Measurements from ENCODE around the gene OPHN1.

OPHN1 gene, protein sequence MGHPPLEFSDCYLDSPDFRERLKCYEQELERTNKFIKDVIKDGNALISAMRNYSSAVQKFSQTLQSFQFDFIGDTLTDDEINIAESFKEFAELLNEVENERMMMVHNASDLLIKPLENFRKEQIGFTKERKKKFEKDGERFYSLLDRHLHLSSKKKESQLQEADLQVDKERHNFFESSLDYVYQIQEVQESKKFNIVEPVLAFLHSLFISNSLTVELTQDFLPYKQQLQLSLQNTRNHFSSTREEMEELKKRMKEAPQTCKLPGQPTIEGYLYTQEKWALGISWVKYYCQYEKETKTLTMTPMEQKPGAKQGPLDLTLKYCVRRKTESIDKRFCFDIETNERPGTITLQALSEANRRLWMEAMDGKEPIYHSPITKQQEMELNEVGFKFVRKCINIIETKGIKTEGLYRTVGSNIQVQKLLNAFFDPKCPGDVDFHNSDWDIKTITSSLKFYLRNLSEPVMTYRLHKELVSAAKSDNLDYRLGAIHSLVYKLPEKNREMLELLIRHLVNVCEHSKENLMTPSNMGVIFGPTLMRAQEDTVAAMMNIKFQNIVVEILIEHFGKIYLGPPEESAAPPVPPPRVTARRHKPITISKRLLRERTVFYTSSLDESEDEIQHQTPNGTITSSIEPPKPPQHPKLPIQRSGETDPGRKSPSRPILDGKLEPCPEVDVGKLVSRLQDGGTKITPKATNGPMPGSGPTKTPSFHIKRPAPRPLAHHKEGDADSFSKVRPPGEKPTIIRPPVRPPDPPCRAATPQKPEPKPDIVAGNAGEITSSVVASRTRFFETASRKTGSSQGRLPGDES

DNA sequence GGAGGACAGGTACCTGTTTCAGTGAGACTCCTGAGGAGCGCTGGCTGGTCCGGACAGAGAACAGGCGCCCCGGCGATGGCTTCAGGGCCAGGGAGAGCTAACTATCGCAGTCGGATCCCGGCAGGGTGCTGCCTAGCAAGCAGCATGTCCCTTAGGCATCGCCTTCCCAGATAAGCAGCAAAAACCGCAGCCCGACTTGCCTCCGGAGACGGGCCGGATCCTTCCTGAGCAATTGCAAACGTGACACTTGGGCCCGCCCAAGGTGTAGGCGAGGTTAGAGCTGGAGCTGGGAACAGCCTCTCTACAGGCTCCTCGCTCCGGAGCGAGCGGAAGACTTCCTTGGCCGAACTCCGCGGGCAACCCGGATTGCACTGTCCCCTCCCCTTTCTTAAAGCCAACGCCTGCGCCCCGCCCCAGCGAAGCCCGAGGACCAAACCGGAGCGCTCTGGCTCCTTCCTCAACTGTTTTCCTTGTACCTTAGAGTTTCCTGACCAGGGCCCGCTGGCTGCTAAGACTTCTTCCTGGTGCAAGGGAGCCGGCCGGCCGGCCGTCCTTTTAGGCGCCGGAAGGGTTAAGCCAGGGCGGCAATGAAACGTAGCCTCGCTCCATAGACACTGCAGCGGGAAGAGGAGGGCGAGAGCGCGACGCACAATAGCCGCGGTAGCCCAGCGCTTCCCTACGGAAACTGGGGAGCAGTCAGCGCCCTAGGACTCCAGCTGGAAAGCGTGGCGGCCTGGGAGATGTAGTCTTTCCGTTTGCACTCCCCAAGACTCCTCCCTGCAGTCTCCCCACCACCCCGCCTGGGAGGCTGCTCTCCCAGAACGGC, at the start of gene OPHN1:
TSS of gene OPHN1 (minus strand) at position 341 of the 826 bp plus-strand sequence. CDS start 475 bp downstream, outside the sequence.
- DNase-seq (ENCODE audit: low read depth in 3 of 3) = peak in 1 of 3 experiments; percentile 14

DNA sequence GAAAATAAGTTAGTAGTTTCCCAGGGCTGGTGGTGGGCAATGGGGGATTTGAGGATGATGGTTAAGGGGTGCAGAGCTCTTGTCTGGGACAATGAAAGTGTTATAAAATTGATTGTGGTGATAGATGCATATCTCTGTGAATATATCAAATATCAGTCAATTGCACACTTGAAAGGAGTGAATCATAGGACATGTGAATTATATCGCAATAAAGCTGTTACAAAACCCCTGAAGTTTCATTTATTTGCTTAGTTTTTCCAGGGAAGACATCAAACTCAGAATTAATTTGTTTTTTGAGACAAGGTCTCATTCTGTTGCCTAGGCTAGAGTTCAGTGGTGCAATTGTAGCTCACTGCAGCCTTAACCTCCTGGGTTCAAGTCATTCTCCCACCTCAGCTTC, 47.7 kb upstream of the OPHN1 start:
- DNase-seq (ENCODE audit: low read depth in 3 of 3) = no peak

DNA sequence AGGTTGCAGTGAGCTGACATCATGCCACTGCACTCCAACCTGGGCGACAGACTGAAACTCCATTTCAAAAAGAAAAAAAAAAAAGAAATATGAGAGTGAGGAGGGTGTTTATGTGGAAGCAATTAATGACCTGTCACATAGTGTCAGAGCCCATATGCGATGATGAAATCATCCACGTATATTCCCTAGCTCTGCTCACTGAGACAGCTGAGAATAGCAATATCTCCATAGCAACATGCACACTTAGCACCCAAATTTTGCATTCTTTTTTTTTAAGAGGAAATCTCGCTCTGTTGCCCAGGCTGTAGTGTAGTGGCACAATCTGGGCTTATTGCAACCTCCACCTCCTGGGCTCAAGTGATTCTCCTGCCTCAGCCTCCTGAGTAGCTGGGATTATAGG, 31.5 kb upstream of the OPHN1 start:
- DNase-seq (ENCODE audit: low read depth in 3 of 3) = no peak

DNA sequence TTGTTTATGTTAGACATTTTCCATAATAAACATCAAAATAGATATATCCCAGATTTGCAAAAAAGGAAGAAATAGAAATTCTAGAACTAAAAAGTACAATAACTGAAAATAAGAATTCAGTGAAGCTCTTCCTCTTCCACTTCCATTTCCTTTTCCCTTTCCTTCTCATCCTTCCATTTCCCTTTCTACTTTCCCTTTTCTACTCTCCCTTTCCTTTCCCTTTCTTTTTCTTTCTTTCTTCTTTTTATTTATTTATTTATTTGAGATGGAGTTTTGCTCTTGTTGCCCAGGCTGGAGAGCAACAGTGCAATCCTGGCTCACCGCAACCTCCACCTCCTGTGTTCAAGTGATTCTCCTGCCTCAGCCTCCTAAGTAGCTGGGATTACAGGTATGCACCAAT, 30.6 kb upstream of the OPHN1 start:
- DNase-seq (ENCODE audit: low read depth in 3 of 3) = no peak

DNA sequence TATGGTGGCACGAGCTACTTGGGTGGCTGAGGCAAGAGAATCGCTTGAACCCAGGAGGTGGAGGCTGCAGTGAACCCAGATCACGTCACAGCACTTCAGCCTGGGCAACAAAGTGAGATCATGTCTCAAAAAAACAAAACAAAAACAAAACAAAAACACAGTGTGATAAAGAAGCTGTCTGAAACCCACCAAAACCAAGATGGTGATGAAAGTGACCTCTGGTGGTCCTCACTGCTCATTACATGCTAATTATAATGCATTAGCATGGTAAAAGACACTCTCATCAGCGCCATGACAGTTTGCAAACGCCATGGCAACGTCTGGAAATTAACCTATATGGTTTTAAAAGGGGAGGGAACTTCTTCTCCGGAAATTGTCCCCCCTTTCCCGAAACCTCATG, 29.4 kb upstream of the OPHN1 start:
- DNase-seq (ENCODE audit: low read depth in 3 of 3) = peak in 1 of 3 experiments; percentile 5

DNA sequence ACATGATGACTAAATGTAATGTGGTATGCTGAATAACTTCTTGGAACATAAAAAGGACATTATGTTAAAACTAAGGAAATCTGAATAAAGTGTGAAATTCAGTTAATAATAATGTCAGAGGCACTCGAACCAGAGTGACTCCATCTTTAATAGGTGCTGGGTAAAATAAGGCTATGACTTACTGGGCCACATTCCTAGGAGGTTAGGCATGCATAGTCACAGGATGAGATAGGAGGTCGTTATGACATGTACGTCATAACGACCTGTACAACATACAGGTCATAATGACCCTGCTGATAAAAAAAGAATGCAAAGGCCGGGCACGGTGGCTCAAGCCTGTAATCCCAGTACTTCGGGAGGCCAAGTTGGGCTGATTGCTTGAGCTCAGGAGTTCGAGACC, 28.9 kb upstream of the OPHN1 start:
- no peak for DNase-seq (ENCODE audit: low read depth in 3 of 3)

DNA sequence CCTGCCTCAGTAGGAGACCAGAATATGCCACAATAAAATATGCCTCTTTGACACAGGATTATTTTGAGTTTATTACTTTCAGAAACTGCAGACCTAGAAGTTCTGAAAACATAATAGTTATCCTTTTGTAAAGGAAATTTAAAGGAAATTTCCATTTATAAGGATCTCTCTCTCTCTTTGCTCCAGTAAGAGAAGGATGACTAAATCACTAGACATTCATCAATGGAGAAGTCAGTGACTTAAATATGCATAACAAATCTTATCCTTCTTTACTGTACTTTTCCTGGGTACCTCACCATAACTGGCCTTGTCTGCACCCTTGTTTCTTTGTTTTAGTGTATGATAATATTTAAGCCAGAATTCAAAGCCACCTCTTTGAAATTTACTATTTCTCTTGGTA, 28.3 kb upstream of the OPHN1 start:
- DNase-seq (ENCODE audit: low read depth in 3 of 3) = no peak

DNA sequence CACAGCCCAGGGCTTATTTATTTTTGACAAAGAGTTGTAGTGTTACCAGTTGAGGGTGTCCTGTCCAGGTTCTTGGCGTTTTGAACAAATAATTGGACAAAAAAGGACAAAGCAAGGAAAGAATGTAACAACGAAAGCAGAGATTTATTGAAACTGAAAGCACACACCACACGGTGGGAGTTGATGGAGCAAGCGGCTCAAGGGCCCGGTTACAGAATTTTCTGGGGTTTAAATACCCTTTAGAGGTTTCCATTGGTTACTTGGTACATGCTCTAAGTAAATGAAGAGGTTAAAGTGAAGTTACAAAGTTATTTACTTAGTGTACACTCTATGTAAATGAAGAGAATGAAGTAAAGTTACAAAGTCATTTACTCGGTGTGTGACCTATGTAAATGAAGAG, 27.8 kb upstream of the OPHN1 start:
- no peak for DNase-seq (ENCODE audit: low read depth in 3 of 3)

DNA sequence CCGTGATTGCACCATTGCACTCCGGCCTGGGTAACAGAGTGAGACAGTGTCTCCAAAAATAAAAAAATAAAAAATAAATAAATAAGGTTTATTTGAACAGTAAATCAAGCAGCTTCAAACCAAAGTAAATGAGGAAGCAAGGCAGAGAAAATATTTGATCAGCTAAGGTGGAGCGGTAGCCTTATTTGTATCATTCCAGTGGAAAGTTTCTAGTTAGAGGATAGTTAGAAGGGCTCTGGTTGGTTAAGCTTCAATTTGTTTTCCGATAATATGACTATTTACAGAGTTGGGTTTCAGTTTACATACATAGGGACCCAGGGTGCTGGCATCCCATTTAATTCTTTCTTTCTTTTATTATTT, 21.8 kb upstream of the OPHN1 start:
- no peak for DNase-seq (ENCODE audit: low read depth in 3 of 3)

DNA sequence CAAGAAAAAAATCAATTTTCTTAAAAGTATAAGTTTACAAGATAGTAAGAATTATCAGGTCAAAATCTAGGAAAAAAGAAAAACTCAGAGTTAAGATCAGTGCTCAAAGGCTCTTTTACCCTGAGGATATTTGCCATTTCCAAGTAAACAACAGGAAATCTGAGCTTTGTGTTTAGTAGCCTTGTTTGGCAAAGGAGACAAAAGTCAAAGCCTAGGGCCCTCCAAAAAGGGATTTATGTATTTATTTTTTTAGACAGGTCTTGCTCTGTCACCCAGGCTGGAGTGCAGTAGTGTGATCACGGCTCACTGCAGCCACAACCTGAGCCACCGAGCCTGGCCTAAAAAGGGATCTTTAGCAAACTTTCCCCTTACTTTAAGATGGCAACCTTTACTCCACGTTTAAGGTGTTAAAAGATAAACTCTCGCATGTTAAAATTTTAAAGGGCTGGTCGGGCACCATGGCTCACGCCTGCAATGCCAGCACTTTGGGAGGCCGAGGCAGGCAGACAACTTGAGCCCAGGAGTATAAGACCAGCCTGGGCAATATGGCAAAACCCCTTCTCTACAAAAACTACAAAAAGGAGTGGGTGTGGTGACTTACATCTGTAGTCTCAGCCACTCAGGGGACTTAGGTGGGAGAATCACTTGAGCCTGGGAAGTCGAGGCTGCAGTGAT, 21.3 kb upstream of the OPHN1 start:
- no peak for DNase-seq (ENCODE audit: low read depth in 3 of 3)

DNA sequence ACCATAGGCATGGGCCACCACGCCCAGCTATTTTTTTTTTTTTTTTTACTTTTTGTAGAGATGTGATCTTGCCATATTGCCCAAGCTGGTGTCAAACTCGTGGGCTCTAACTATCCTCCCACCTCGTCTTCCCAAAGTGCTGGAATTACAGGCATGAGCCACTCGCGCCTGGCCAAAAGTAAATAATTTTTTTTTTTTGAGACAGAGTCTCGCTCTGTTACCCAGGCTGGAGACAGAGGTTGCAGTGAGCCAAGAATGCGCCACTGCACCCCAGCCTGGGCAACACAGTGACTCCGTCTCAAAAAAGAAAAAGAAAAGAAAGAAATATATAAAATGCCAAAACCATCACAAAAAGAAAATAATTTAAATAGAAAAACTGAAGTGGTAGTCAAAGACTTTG, 18.4 kb upstream of the OPHN1 start:
- DNase-seq (ENCODE audit: low read depth in 3 of 3) = no peak

DNA sequence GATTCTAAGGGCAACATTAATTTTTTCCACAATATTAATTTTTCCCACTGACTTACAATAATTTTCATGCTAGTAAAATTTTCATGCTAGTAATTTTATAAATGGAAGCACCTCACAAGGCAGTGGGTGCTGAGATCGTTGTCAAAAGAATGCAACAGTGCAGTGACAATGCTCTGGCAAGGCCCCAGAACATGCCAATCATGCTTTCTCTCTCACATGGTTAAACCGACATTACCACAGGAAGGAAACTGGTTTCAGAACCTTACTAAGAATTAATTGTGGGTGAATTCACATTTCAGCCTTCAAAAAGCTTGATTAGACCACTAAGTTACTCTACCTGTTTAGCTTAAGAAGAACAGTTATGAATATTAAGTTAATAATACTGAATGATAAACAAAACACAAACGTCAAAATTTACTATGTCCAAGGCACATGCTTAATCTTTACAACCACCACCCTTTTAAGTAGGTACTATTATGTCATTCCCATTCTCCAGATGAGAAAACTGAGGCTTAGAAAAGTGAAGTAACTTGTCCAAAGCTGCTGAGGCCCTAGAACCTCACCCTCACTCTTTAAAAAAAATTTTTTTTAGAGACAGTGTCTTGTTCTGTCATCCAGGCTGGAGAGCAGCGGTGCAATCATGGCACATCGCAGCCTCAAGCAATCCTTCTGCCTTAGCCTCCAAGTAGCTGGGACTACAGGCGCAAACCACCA, 10.0 kb upstream of the OPHN1 start:
- DNase-seq (ENCODE audit: low read depth in 3 of 3) = no peak

DNA sequence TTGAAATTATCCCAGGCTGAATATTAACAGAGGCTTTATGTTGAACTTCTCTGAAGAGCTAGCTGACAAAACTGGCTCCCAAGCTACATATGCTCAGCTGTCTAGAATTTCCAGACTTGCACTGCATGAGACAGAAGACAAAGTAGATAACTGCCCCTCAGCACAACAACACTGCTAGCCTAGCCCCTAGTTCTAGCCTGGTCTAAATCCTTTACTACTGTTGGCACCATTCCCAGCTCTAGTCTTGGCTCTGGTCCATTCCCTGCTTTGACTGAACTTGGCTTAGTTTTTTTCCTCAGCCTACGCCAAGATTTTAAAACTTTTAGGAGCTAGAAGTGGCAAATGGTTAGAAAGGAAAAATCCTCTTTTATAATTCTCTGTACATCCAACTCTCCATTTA, 7.6 kb upstream of the OPHN1 start:
- no peak for DNase-seq (ENCODE audit: low read depth in 3 of 3)

DNA sequence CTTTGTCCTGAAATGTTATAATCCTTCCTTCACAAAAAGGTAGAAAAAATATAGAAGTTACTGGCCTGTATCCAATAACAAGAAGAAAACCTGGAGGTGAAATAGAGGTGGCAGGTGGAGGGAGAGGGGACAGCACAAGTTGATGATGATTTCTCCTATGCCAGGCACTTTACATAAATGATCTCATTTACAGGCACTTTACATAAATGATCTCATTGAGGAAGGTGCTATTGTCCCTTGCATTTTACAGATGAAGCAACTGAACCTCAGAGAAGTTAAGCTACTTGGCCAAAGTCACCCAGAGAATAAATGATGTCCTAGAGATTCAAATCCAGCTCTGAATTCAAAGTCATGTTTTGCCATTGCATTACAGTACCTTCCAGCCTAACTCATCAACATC, 7.1 kb upstream of the OPHN1 start:
- DNase-seq (ENCODE audit: low read depth in 3 of 3) = no peak

DNA sequence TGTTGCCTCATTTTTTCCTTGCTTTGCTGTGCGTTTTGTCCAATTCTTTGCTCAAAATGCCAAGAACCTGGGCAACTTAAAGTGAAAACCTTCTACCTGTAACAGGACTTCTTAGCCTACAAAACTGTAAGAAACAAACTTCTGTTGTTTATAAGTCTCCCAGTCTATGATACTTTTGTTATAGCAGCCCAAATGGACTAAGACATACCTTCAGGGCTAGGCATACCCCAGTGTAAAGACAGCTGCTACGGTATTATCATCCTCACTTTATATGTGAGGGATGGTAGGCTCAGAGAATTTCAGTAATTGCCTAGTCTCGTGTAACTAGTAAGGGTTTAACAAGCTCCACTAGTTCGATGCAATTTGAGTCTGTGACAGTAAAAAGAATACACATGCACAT, 6.0 kb upstream of the OPHN1 start:
- DNase-seq (ENCODE audit: low read depth in 3 of 3) = no peak

DNA sequence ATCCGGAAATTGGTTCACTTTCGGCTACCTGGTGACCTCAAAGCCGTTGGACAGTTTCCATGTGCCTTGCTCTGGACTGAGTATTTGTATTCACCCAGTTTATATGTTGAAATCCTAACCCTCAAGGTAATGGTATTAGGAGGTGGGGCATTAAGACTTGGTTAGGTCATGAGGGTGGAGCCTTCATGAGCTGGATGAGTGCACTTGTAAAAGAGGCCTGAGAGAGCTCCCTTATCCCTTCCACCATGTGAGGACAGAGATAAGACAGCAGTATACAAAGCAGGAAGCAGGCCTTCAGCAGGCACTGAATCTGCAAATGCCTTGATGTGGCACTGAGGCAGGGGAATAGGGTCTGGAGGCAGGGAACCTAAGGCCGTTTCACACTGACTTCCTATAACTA, 5.3 kb upstream of the OPHN1 start:
- DNase-seq (ENCODE audit: low read depth in 3 of 3) = no peak

DNA sequence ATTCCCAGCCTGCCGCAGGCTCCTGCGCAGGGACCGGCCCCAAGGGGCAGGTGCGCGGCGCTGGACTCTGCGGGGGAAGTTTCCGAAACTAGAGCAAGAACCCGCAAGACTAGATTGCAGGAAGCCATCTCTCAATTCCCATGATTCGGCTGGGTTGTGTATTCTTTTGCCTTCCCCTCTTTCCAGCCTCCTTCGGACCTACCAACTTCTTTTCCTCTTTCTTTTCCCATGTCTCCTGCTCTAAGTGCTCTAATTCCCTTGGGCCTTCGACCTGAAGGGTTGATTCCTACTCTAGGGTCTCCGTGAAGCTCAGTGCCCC, 645 bp upstream of the OPHN1 start:
- DNase-seq (ENCODE audit: low read depth in 3 of 3) = no peak

DNA sequence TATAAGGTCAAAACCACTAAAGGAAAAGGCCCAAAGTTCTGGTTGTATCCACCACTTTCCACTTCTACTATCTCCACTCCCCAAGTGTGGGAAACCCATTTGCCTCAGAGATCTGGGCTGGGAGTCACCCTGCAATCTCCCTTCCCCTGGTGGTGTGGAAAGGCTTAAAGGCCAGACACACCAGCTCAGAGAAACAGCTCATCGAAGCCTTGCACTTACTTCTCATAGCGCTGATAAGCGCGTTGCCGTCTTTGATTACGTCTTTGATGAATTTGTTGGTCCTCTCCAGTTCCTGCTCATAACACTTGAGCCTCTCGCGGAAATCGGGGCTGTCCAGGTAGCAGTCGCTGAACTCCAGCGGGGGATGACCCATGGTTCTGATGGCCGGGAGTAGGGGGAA, 647 bp downstream of the OPHN1 start:
- no peak for DNase-seq (ENCODE audit: low read depth in 3 of 3)

DNA sequence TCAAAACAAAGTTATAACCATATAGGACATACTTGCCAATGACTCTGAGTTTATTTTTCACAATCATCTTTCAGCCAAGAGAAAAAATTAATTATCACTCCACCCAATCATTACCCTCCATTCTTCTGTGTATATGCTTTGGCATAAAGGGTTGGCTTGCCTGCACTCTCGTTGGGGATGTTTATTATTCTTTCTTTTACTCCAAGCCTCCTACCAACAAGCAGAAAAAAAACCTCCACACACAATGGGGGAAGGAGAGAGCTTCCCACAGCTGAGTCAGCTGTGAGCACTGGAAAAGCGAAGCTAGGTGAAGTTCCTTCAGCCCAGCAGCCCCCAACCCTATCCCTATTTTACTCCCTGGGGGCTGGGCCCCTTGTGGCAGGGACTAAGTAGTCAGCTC, 1.5 kb downstream of the OPHN1 start:
- DNase-seq (ENCODE audit: low read depth in 3 of 3) = no peak

DNA sequence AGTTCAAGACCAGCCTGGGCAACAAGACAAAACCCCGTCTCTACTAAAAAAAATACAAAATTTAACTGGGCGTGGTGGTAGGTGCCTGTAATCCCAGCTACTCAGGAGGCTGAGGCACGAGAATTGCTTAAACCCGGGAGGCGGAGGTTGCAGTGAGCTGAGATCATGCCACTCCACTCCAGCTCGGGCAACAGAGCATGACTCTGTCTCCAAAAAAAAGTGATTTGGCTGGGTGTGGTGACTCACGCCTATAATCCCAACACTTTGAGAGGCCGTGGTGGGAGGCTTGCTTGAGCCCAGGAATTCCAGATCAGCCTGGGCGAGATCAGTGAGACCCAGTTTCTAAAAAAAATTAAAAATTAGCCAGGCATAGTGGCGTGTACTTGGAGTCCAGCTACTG, 4.1 kb downstream of the OPHN1 start:
- no peak for DNase-seq (ENCODE audit: low read depth in 3 of 3)

DNA sequence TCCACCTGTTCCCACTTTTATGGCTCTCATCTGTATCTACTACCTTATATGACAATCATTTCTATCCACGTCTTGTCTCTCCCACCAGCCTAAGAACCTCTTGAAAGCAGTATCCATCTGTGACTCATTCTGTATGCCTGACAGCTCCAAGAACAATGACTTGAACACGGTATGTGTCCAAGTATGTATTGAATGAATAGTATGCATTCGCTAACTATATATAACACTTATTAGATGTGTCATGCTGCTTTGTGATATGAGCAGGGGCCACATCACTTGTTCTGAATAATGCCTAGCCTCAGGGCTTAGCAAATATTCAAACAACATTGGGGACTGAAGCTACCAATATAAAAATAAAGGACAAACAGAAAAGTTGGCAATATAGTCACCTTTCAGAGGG, 4.9 kb downstream of the OPHN1 start:
- DNase-seq (ENCODE audit: low read depth in 3 of 3) = no peak

All from stimulated activated CD4-positive, alpha-beta T cell treated with anti-CD3 and anti-CD28 coated beads, TNF-alpha, amount 100 ng/mL, for 24 hours (primary cell).